Uterus (tissue), 4 donors: ENCODE results near the gene BLMH. TPM values are rescaled to one million over a fixed set of nuclear protein-coding genes. Genes with fewer than 3 reads are reported as not detected.

Source experiments
- DNase-seq, 2 donors: peaks; one replicate each; pipeline ENCODE4 v3.0.0-alpha.2; 2019 to 2020
- H3K27ac ChIP-seq, 2 donors: fragments of 200-600 bp; sonication (generic); 1 replicate in 1 of 2; 2 replicates in 1 of 2; pipeline ENCODE4 v1.5.1; 2016 to 2018
- H3K27me3 ChIP-seq, 2 donors: fragments of 200-600 bp; sonication (generic); one replicate each; pipeline ENCODE4 v1.5.1; 2018 to 2019; ENCODE audit warnings: control low read depth in 1 of 2
- H3K36me3 ChIP-seq, 2 donors: fragments of 200-600 bp; sonication (generic); one replicate each; pipeline ENCODE4 v1.5.1; 2019; ENCODE audit warnings: control low read depth in 1 of 2
- H3K4me1 ChIP-seq, 2 donors: fragments of 200-600 bp; sonication (generic); one replicate each; pipeline ENCODE4 v1.5.1; 2018 to 2019; ENCODE audit warnings: control low read depth in 1 of 2
- H3K4me3 ChIP-seq, 2 donors: fragments of 200-600 bp; sonication (generic); 1 replicate in 1 of 2; 2 replicates in 1 of 2; pipeline ENCODE4 v1.5.1; 2018 to 2019; ENCODE audit warnings: mild to moderate bottlenecking in 1 of 2
- H3K9me3 ChIP-seq, 2 donors: fragments of 200-600 bp; sonication (generic); one replicate each; pipeline ENCODE4 v1.5.1; 2019; ENCODE audit warnings: control low read depth in 1 of 2
- POLR2A ChIP-seq, 2 donors: fragments of 450-650 bp; IDR thresholded peaks; one replicate each; pipeline ENCODE4 v1.6.1; 2016; ENCODE audit warnings: antibody characterized with exemption in 2 of 2, mild to moderate bottlenecking in 1 of 2, moderate library complexity in 1 of 2
- intact Hi-C: fragments of 100-400 bp; cut with DNase I; formaldehyde crosslinking; loops from one replicate; pipeline ENCODE4 v1.15.1; 2023; ENCODE audit warnings: low total_unique reads
- total RNA-seq, 4 donors: library from RNA; depleted of rRNA in 3 of 4; stranded (reverse); fragments of >200 nt in 3 of 4; gene quantifications; one replicate each; pipeline versions ENCODE4 v1.1.0 to v1.2.4, GENCODE V29; 2014 to 2023
- TF ChIP-seq, protein P1 (sequence below), 4 experiments: fragments of 200-600 bp in 2 of 4; fragments of 450-650 bp in 2 of 4; sonication (generic) in 2 of 4; IDR thresholded peaks; one replicate each; pipeline ENCODE4 v1.5.1; 2016 to 2019; ENCODE audit warnings: antibody characterized with exemption in 4 of 4, mild to moderate bottlenecking in 2 of 4, moderate library complexity in 1 of 4
- donor health status: DM: yes; HTN: yes; CAD: no.

BLMH gene
- total RNA-seq, 4 donors from 2014 or later = 13.6 to 68.8 (median 33.3) TPM

DNA sequence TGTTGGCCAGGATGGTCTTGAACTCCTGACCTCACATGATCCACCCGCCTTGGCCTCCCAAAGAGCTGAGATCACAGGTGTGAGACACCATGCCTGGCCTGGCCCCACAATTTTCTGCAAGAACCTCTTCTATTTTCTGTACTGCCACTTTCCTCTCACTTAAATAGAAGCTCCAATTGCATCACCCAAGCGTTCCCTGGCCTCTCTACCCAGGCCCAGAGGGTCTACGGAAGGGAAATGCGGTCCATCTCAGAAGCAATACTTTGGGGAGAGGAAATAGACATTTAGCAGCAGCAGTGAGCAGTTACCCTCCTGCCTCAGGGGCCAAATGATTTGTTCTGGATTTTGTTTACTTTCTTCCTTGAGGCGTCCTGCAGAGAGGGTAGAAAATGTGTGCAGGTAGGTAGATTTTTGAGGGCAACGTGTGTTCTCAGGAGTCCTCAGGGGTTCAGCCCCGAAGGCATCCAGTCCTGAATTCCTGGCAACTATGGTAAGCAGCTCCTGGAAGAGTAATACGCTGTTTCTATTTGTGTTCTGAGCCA is 67.3 kb downstream of the BLMH start:
- H3K4me1 ChIP-seq = no peaks in the 10 kb centered on the region
- no peak for TF ChIP-seq POLR2A (IDR thresholded peaks at IDR 0.05)
- TF ChIP-seq, protein P1, sequence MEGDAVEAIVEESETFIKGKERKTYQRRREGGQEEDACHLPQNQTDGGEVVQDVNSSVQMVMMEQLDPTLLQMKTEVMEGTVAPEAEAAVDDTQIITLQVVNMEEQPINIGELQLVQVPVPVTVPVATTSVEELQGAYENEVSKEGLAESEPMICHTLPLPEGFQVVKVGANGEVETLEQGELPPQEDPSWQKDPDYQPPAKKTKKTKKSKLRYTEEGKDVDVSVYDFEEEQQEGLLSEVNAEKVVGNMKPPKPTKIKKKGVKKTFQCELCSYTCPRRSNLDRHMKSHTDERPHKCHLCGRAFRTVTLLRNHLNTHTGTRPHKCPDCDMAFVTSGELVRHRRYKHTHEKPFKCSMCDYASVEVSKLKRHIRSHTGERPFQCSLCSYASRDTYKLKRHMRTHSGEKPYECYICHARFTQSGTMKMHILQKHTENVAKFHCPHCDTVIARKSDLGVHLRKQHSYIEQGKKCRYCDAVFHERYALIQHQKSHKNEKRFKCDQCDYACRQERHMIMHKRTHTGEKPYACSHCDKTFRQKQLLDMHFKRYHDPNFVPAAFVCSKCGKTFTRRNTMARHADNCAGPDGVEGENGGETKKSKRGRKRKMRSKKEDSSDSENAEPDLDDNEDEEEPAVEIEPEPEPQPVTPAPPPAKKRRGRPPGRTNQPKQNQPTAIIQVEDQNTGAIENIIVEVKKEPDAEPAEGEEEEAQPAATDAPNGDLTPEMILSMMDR (IDR thresholded peaks at IDR 0.05) = no peak
- no peak overlapping the region for H3K4me3 ChIP-seq
- no peak for DNase-seq
- no peak overlapping the region for H3K27ac ChIP-seq
- H3K9me3 ChIP-seq = no peaks in the 10 kb centered on the region
- H3K27me3 ChIP-seq = no peaks in the 10 kb centered on the region
- no peaks in the 10 kb centered on the region for H3K36me3 ChIP-seq
- intact Hi-C loops = no loop called here

DNA sequence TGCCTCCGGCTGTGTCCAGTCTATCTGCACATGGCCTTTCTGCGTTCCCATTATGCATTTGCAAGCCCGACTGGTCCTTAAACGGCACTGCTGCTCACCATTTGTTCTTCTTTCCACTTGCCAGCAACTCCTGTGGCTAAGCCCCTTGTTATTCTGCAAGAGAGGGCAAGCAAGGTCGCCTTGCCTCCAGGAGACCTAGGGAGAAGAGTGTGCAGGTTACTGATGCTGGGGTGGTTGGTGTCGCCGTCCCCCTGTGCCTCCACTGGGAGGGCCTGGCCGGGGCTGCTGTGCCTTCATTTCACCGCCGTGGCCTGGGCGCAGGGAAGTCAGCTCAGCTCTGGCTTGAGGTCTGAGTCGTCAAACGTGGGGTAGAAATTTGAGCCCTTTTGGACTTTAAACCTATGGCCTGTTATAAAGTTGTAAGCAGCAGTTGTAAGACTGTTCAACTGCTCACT is 69.0 kb downstream of the BLMH start:
- Histone ChIP-seq H3K9me3 (no peaks in the 10 kb centered on the region), H3K4me1 (no peaks in the 10 kb centered on the region), H3K27ac (no peak overlapping the region), H3K4me3 (no peak overlapping the region), H3K27me3 (no peaks in the 10 kb centered on the region), H3K36me3 (no peaks in the 10 kb centered on the region)
- no peak for DNase-seq
- TF ChIP-seq POLR2A (IDR thresholded peaks at IDR 0.05) = no peak
- TF ChIP-seq, protein P1 (IDR thresholded peaks at IDR 0.05) = no peak
- intact Hi-C loops = no loop called here

DNA sequence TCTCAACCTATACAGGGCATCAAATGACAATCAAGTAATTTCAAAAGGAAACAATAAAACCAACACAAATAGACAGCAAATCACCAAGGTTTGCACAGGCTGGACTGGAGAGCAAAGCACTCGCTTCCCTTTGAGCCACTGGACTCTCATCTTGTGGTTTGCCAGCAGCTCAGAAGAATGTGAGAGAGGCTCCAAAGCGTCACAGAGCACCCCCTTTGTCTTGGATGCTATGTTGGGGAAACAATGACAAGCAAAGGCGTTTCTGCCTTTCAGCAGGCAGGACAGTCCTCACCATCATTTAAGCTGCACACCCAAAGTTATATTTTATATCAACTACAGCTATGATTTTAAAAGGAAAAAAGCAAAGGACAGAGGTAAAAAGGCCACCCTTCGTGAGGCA is 69.5 kb downstream of the BLMH start:
- Histone ChIP-seq H3K27ac (no peak overlapping the region), H3K9me3 (no peaks in the 10 kb centered on the region), H3K36me3 (no peaks in the 10 kb centered on the region), H3K4me1 (no peaks in the 10 kb centered on the region), H3K4me3 (no peak overlapping the region), H3K27me3 (no peaks in the 10 kb centered on the region)
- intact Hi-C loops = no loop called here
- DNase-seq = no peak
- TF ChIP-seq, protein P1 (IDR thresholded peaks at IDR 0.05) = no peak
- TF ChIP-seq POLR2A (IDR thresholded peaks at IDR 0.05) = no peak

DNA sequence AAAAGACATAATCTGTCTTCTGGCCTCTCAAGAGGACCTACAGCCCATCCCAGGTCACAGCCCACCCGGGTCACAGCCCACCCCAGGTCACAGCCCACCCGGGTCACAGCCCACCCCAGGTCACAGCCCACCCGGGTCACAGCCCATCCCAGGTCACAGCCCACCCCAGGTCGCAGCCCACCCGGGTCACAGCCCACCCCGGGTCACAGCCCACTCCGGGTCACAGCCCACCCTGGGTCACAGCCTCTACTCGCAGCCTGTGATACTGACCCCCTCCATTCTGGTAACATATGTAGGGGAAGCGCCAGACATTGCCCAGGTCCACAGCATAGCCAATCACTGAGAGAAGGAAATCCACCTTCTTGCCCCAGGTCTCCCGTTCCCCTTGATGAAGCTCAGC is 70.4 kb downstream of the BLMH start:
- H3K9me3 ChIP-seq = no peaks in the 10 kb centered on the region
- no peak for DNase-seq
- no peaks in the 10 kb centered on the region for H3K4me1 ChIP-seq
- no peak overlapping the region for H3K27ac ChIP-seq
- no peak overlapping the region for H3K4me3 ChIP-seq
- H3K27me3 ChIP-seq = no peaks in the 10 kb centered on the region
- H3K36me3 ChIP-seq = no peaks in the 10 kb centered on the region
- TF ChIP-seq, protein P1 (IDR thresholded peaks at IDR 0.05) = no peak
- TF ChIP-seq POLR2A (IDR thresholded peaks at IDR 0.05) = no peak
- intact Hi-C loops = no loop called here

DNA sequence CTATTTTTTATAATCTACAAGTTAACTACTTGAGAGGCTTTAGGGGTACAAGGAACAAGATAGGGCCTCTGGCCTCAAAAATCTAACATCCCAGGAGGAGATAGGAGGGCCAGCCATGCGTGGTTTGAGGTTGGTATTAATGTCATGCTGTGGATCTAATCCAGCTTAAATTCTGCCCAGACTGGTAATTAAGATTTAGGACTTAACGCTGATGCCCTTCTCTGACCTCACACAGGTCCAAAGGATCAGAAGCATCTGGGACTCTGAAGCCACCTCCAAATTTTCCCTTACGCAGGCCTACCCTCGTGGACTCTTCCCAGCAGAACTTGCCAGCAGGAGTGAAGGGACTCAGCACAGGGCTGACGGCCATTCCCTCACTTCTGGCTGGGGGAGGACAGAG is 71.3 kb downstream of the BLMH start:
- Histone ChIP-seq H3K4me1 (no peaks in the 10 kb centered on the region), H3K27ac (no peak overlapping the region), H3K4me3 (no peak overlapping the region), H3K9me3 (no peaks in the 10 kb centered on the region), H3K27me3 (no peaks in the 10 kb centered on the region), H3K36me3 (no peaks in the 10 kb centered on the region)
- intact Hi-C loops = no loop called here
- DNase-seq = no peak
- no peak for TF ChIP-seq POLR2A (IDR thresholded peaks at IDR 0.05)
- TF ChIP-seq, protein P1 (IDR thresholded peaks at IDR 0.05) = no peak
